Thyroid gland (tissue), 4 donors: ENCODE data around the gene BRK1.

ENCODE experiments used
- CTCF ChIP-seq, 6 experiments: fragments of 200-600 bp in 3 of 6; fragments of 450-650 bp in 3 of 6; sonication (generic) in 3 of 6; IDR thresholded peaks; one replicate each; pipeline ENCODE4 v1.5.1; 2016 to 2019; ENCODE audit warnings: antibody characterized with exemption in 6 of 6, mild to moderate bottlenecking in 2 of 6, inconsistent platforms in 1 of 6, moderate library complexity in 1 of 6
- POLR2A ChIP-seq, 2 donors: fragments of 450-650 bp; IDR thresholded peaks; one replicate each; pipeline ENCODE4 v1.6.1; 2017; ENCODE audit warnings: antibody characterized with exemption in 2 of 2, mild to moderate bottlenecking in 2 of 2, moderate library complexity in 1 of 2

- no peak for TF ChIP-seq CTCF (IDR thresholded peaks at IDR 0.05)
- no peak for TF ChIP-seq POLR2A (IDR thresholded peaks at IDR 0.05)
These were observed 57.8 kb downstream of the BRK1 start for GRCh38 chr3:10173095-10173925.
